ENCODE results near the gene PLEKHM3.

DNA sequence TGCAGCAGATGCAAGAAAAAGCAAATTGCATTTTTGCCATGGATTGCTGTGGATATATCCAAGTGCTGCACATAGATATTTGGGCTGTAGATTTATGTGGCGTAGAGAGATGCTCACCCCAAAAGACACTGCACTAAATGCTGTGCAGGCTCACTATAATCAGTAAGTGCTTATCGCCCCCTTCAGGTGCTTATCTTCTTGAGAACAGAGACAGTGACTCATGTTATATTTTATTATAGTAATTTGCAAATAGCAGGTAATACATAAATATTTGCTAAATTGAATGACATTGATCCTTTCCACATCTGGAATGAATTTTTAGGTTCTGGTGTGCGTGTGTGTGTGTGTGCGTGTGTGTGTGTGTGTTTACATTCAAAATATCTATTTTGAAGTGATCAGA, 36.8 kb upstream of the PLEKHM3 start:
- TF ChIP-seq CTCF (IDR thresholded peaks at IDR 0.05) (peak; percentile 14 to 38 (median 30)), POLR2A (IDR thresholded peaks at IDR 0.05) (no peak)

Data from adrenal gland (tissue), 5 donors.